H1 (cell line): ENCODE results near the gene KCNN4. TPM values are rescaled to one million over a fixed set of nuclear protein-coding genes. Genes with fewer than 3 reads are reported as not detected.

Experiments
- CTCF ChIA-PET: fragments of 300-600 bp; sonication (Branson Sonifier 250); formaldehyde crosslinking; loops from one replicate; lab custom pipeline; 2021; ENCODE audit not compliant: partially characterized antibody; lab: Charles Lee
- POLR2A ChIA-PET: fragments of 300-600 bp; sonication (Branson Sonifier 250); formaldehyde crosslinking; loops from one replicate; lab custom pipeline; 2021; ENCODE audit warnings: inconsistent platforms; ENCODE audit not compliant: partially characterized antibody; lab: Charles Lee
- DNase-seq, 2 experiments: peaks; one replicate each; pipeline versions ENCODE4 v3.0.0 to v3.0.0-alpha.2; 2010 to 2022; ENCODE audit warnings: low spot score in 2 of 2, low read depth in 1 of 2, mixed read lengths in 1 of 2
- FAIRE-seq: peaks from 2 replicates; lab custom pipeline; 2011; peaks lifted over from hg19 to GRCh38; lab: Jason Lieb, UNC
- H2AFZ ChIP-seq: 2 replicates; pipeline ENCODE4 v1.8.1; 2012; ENCODE audit warnings: low read length, inconsistent platforms
- H2AK5ac ChIP-seq: 2 replicates; pipeline ENCODE4 v1.6.1; 2013; ENCODE audit warnings: low read depth, low read length
- H2BK120ac ChIP-seq: replicated peaks from 2 replicates; pipeline ENCODE3; 2013; ENCODE audit warnings: low read depth, low read length, inconsistent platforms
- H2BK12ac ChIP-seq: 2 replicates; pipeline ENCODE4 v1.6.1; 2013; ENCODE audit warnings: low read depth, low read length
- H2BK15ac ChIP-seq: 2 replicates; pipeline ENCODE4 v1.6.1; 2013; ENCODE audit warnings: low read length
- H2BK20ac ChIP-seq: 2 replicates; pipeline ENCODE4 v1.6.1; 2013; ENCODE audit warnings: low read length
- H2BK5ac ChIP-seq: 2 replicates; pipeline ENCODE4 v1.6.1; 2013; ENCODE audit warnings: low read depth, low read length
- H3K14ac ChIP-seq: 2 replicates; pipeline ENCODE4 v1.6.1; 2013; ENCODE audit warnings: inconsistent platforms; ENCODE audit not compliant: insufficient read length
- H3K18ac ChIP-seq: 2 replicates; pipeline ENCODE4 v1.6.1; 2013; ENCODE audit warnings: low read length; ENCODE audit errors: extremely low read depth
- H3K23ac ChIP-seq: 2 replicates; pipeline ENCODE4 v1.6.1; 2013; ENCODE audit warnings: inconsistent platforms; ENCODE audit not compliant: insufficient read length
- H3K23me2 ChIP-seq: 2 replicates; pipeline ENCODE4 v1.6.1; 2013; ENCODE audit warnings: low read depth, low read length
- H3K27ac ChIP-seq: 2 replicates; pipeline ENCODE4 v1.6.1; 2011; ENCODE audit warnings: low read depth, low read length, inconsistent platforms
- H3K27me3 ChIP-seq, 4 experiments: replicated peaks in 1 of 4; 1 replicate in 1 of 4; 2 replicates in 3 of 4; pipeline versions ENCODE4 v1.6.1 to v1.8.1; 2011 to 2013; ENCODE audit warnings: low read length in 3 of 4, mild to moderate bottlenecking in 3 of 4, inconsistent platforms in 2 of 4, mixed read lengths in 2 of 4, moderate library complexity in 1 of 4; ENCODE audit not compliant: control insufficient read depth in 3 of 4, insufficient read depth in 3 of 4; ENCODE audit errors: extremely low read depth in 1 of 4
- H3K36me3 ChIP-seq, 4 experiments: 2 replicates each; pipeline versions ENCODE4 v1.6.1 to v1.8.1; 2011 to 2013; ENCODE audit warnings: mild to moderate bottlenecking in 4 of 4, low read length in 3 of 4, moderate library complexity in 2 of 4, control low read depth in 1 of 4, inconsistent platforms in 1 of 4; ENCODE audit not compliant: insufficient read depth in 4 of 4, control insufficient read depth in 2 of 4
- H3K4ac ChIP-seq: replicated peaks from 2 replicates; pipeline ENCODE3; 2013; ENCODE audit warnings: low read length, low read depth, mixed read lengths, inconsistent platforms; ENCODE audit not compliant: insufficient read length
- H3K4me1 ChIP-seq, 4 experiments: replicated peaks in 1 of 4; 1 replicate in 1 of 4; 2 replicates in 3 of 4; pipeline versions ENCODE4 v1.6.1 to v1.8.1; 2011 to 2013; ENCODE audit warnings: low read length in 3 of 4, inconsistent platforms in 2 of 4, mixed read lengths in 1 of 4; ENCODE audit not compliant: insufficient read depth in 4 of 4, control insufficient read depth in 3 of 4
- H3K4me2 ChIP-seq, 2 experiments: 2 replicates each; pipeline versions ENCODE4 v1.6.1 to v1.8.1; 2011 to 2013; ENCODE audit warnings: low read depth in 2 of 2, low read length in 2 of 2, control low read depth in 1 of 2, inconsistent platforms in 1 of 2, mild to moderate bottlenecking in 1 of 2; ENCODE audit not compliant: insufficient read depth in 1 of 2
- H3K4me3 ChIP-seq, 4 experiments: fragments of 200-600, 300-600 bp in 1 of 4; sonication (generic), shearing (Covaris generic), sonication (Bioruptor Twin) in 1 of 4; 2 replicates each; pipeline versions ENCODE4 v1.5.1 to v1.8.1; 2011 to 2016; ENCODE audit warnings: low read length in 4 of 4, low read depth in 3 of 4, control low read depth in 2 of 4, inconsistent platforms in 2 of 4, mild to moderate bottlenecking in 2 of 4, mixed read lengths in 1 of 4, moderate library complexity in 1 of 4; ENCODE audit not compliant: insufficient read depth in 2 of 4; ENCODE audit errors: extremely low read depth in 1 of 4
- H3K56ac ChIP-seq: replicated peaks from 2 replicates; pipeline ENCODE3; 2013; ENCODE audit warnings: low read depth, mild to moderate bottlenecking, mixed read lengths, low read length, inconsistent platforms; ENCODE audit not compliant: insufficient read length
- H3K79me1 ChIP-seq: 2 replicates; pipeline ENCODE4 v1.6.1; 2013; ENCODE audit warnings: low read depth, low read length, control low read depth
- H3K79me2 ChIP-seq, 2 experiments: 2 replicates each; pipeline versions ENCODE4 v1.6.1 to v1.8.1; 2012 to 2013; ENCODE audit warnings: low read length in 2 of 2, mild to moderate bottlenecking in 2 of 2, inconsistent platforms in 1 of 2; ENCODE audit not compliant: insufficient read depth in 2 of 2, control insufficient read depth in 1 of 2
- H3K9ac ChIP-seq, 4 experiments: replicated peaks in 1 of 4; 1 replicate in 1 of 4; 2 replicates in 3 of 4; pipeline versions ENCODE4 v1.6.1 to v1.8.1; 2011 to 2013; ENCODE audit warnings: low read depth in 3 of 4, low read length in 3 of 4, control low read depth in 2 of 4, mild to moderate bottlenecking in 2 of 4, moderate library complexity in 2 of 4, inconsistent platforms in 1 of 4; ENCODE audit errors: extremely low read depth in 1 of 4
- H3K9me3 ChIP-seq, 2 experiments: 2 replicates each; pipeline versions ENCODE4 v1.6.1 to v1.8.1; 2012 to 2013; ENCODE audit warnings: mild to moderate bottlenecking in 2 of 2, moderate library complexity in 2 of 2, control low read depth in 1 of 2, inconsistent platforms in 1 of 2, low read depth in 1 of 2, low read length in 1 of 2, mixed read lengths in 1 of 2; ENCODE audit not compliant: insufficient read depth in 2 of 2
- H4K20me1 ChIP-seq, 2 experiments: replicated peaks in 1 of 2; 2 replicates each; pipeline versions ENCODE3 to v1.8.1; 2011 to 2013; ENCODE audit warnings: inconsistent platforms in 2 of 2, low read length in 2 of 2, mild to moderate bottlenecking in 1 of 2; ENCODE audit not compliant: insufficient read depth in 2 of 2, control insufficient read depth in 1 of 2
- H4K5ac ChIP-seq: 2 replicates; pipeline ENCODE4 v1.6.1; 2013; ENCODE audit warnings: low read length, low read depth, mixed read lengths, inconsistent platforms; ENCODE audit not compliant: insufficient read length
- H4K8ac ChIP-seq: 2 replicates; pipeline ENCODE4 v1.8.0; 2013; ENCODE audit warnings: mild to moderate bottlenecking, moderate library complexity, low read length, inconsistent platforms; ENCODE audit not compliant: insufficient read depth; ENCODE audit errors: extremely low read depth
- H4K91ac ChIP-seq: replicated peaks from 2 replicates; pipeline ENCODE3; 2013; ENCODE audit warnings: low read length, mixed read lengths, inconsistent platforms; ENCODE audit not compliant: insufficient read length
- BACH1 ChIP-seq: IDR thresholded peaks from 2 replicates; pipeline ENCODE4 v1.6.1; 2012; ENCODE audit warnings: low read length, improper control_type of control experiment
- EZH2 ChIP-seq: fragments of 200-600 bp; sonication (generic); IDR thresholded peaks from 2 replicates; pipeline ENCODE4 v1.7.1; 2012; ENCODE audit warnings: low read depth, mild to moderate bottlenecking, moderate library complexity, low read length, inconsistent platforms; ENCODE audit not compliant: severe bottlenecking
- JUND ChIP-seq: IDR thresholded peaks from 2 replicates; pipeline ENCODE4 v1.6.1; 2011; ENCODE audit warnings: mild to moderate bottlenecking, improper control_type of control experiment, low read length
- MAFK ChIP-seq: IDR thresholded peaks from 2 replicates; pipeline ENCODE4 v1.6.1; 2012; ENCODE audit warnings: low read depth, mild to moderate bottlenecking, improper control_type of control experiment, low read length
- SAP30 ChIP-seq: fragments of 300-600 bp; sonication (generic); IDR thresholded peaks from 2 replicates; pipeline ENCODE4 v1.7.1; 2012; ENCODE audit warnings: low read length, moderate library complexity, mild to moderate bottlenecking, inconsistent platforms; ENCODE audit not compliant: insufficient read depth, insufficient replicate concordance
- TEAD4 ChIP-seq: IDR thresholded peaks from 2 replicates; pipeline ENCODE4 v1.6.1; 2012; ENCODE audit warnings: low read depth, low read length, inconsistent platforms, mixed read lengths
- WGBS, 2 experiments: shearing (Covaris generic) in 1 of 2; methylation state at CpG; one replicate each; pipeline versions ENCODE4 v1.1.6 to v1.1.7; 2013 to 2015; ENCODE audit warnings: low lambda C conversion rate in 2 of 2, mixed read lengths in 2 of 2, inconsistent platforms in 1 of 2, low coverage in 1 of 2, missing lambda C conversion rate in 1 of 2; ENCODE audit not compliant: insufficient replicate concordance in 2 of 2, insufficient coverage in 1 of 2, insufficient read length in 1 of 2; ENCODE audit errors: extremely low coverage in 1 of 2, missing lambda C conversion rate in 1 of 2; 5-methylcytosine and 5-hydroxymethylcytosine counted together
- polyA plus RNA-seq, 7 experiments: library from polyadenylated mRNA; depleted of rRNA in 3 of 7; stranded (reverse) in 5 of 7; unstranded in 2 of 7; fragments of >200 nt in 5 of 7; fragments of 200-250 nt in 2 of 7; gene quantifications; 1 replicate in 5 of 7; 2 replicates in 1 of 7; 4 replicates in 1 of 7; pipeline versions ENCODE4 v1.2.1 to v1.2.3, GENCODE V29; 2011 to 2013; ENCODE audit warnings: missing spikeins in 2 of 7, mixed read lengths in 2 of 7
- total RNA-seq: library from RNA; stranded (reverse); fragmentation: NEBNext Ultra II Directional; extraction: Animal tissue kit (Norgen Biotek cat#: 25700); gene quantifications from 2 replicates; pipeline ENCODE4 v1.2.1, GENCODE V29; 2021
- TF ChIP-seq, protein P1 (sequence below), 3 experiments: IDR thresholded peaks; 1 replicate in 2 of 3; 2 replicates in 1 of 3; pipeline versions ENCODE4 v1.5.1 to v1.6.1; 2011; ENCODE audit warnings: low read length in 3 of 3, mild to moderate bottlenecking in 3 of 3, inconsistent platforms in 2 of 3, low read depth in 1 of 3, moderate library complexity in 1 of 3; ENCODE audit not compliant: insufficient read depth in 1 of 3; ENCODE audit errors: control extremely low read depth in 1 of 3

Gene KCNN4
- total and polyA plus RNA-seq, 2 of the 8 experiments (the other 6 are each of a cell fraction or from before 2014, with no cell fraction given), result 0.78 to 1.5 TPM

DNA sequence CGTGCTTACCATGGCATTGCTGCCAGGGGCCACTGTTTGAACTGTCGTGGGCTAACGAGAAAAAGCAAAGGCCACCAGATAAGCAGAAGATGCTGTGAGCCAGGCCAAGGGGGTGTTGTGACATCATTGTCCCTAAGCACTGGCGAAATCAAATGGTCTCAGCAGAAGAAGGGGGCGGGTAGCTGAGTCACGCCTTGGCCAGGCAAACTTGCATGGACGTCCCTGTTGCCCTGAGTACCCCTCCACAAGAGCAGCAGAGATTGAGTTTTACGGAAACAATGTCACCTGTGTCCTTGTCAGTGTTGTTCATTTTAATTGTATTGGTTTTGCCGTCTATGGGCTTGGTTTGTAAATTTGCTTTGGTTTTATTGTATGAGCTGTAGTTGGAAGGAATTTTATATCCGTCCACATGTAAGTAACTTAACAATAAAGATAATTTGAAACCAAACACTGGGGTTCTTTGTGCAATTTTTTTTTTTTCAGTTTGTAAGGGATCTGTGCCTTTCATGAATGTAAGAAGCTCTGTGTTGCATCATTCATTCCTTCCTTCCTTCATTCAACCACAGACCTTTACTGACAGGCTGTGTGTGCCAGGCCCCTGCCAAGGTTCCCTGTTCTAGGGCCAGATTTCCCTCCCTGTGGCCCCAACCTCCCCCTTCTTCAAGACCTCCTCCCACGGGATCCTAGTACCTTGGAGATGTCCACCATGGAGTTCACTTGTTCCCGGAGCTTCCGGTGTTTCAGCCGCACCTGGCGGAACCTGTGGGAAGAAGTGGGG, 12.3 kb downstream of the KCNN4 start:
- no peaks in the 10 kb centered on the region for H3K36me3 ChIP-seq
- no peak overlapping the region for H2BK12ac ChIP-seq
- 87% methylated on average over 14 of the region's 15 CpGs; no CpG with 5 or more reads in 1 of the 2 experiments for WGBS, 2 experiments
- no peaks in the 10 kb centered on the region for H3K9me3 ChIP-seq
- H4K8ac ChIP-seq, result no peak overlapping the region
- H3K4me2 ChIP-seq, result no peak overlapping the region
- no peak overlapping the region for H3K27ac ChIP-seq
- H3K79me2 ChIP-seq, result no peaks in the 10 kb centered on the region
- no peak overlapping the region for H3K18ac ChIP-seq
- H3K79me1 ChIP-seq, result no peaks in the 10 kb centered on the region
- no peak overlapping the region for H2BK120ac ChIP-seq
- peaks cover 2 to 7% (median 4%) of the 10 kb centered on the region in 4 experiments; a peak in 4 of 7 replicates for H3K4me1 ChIP-seq
- H3K56ac ChIP-seq, result no peak overlapping the region
- no peak overlapping the region for H3K9ac ChIP-seq
- no peak overlapping the region for H2BK15ac ChIP-seq
- H3K23ac ChIP-seq, result no peak overlapping the region
- H3K23me2 ChIP-seq, result no peaks in the 10 kb centered on the region
- H2BK5ac ChIP-seq, result no peak overlapping the region
- DNase-seq (no peak), FAIRE-seq (no peak)
- H3K14ac ChIP-seq, result no peak overlapping the region
- H4K91ac ChIP-seq, result no peak overlapping the region
- TF ChIP-seq SAP30, result no peak
- no peak for TF ChIP-seq BACH1
- no peak for TF ChIP-seq TEAD4
- no peak for TF ChIP-seq JUND
- TF ChIP-seq, protein P1, sequence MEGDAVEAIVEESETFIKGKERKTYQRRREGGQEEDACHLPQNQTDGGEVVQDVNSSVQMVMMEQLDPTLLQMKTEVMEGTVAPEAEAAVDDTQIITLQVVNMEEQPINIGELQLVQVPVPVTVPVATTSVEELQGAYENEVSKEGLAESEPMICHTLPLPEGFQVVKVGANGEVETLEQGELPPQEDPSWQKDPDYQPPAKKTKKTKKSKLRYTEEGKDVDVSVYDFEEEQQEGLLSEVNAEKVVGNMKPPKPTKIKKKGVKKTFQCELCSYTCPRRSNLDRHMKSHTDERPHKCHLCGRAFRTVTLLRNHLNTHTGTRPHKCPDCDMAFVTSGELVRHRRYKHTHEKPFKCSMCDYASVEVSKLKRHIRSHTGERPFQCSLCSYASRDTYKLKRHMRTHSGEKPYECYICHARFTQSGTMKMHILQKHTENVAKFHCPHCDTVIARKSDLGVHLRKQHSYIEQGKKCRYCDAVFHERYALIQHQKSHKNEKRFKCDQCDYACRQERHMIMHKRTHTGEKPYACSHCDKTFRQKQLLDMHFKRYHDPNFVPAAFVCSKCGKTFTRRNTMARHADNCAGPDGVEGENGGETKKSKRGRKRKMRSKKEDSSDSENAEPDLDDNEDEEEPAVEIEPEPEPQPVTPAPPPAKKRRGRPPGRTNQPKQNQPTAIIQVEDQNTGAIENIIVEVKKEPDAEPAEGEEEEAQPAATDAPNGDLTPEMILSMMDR (IDR thresholded peaks at IDR 0.05; ENCODE audit: control extremely low read depth in 1 of 3, insufficient read depth in 1 of 3, low read depth in 1 of 3, low read length in 3 of 3), result no peak
- no peak for TF ChIP-seq EZH2
- TF ChIP-seq MAFK, result no peak
- H4K20me1 ChIP-seq, result peaks cover 0 to 2% of the 10 kb centered on the region in 2 experiments
- no peak overlapping the region for H3K4ac ChIP-seq
- no peak overlapping the region for H2AFZ ChIP-seq
- ChIA-PET POLR2A (interaction anchor here (0.8 to 1.0 kb wide), 2 partner anchors 13 to 19 kb away, joined by 3 to 4 read pairs; no protein-coding TSS in a partner anchor), CTCF (interaction anchor here (0.6 to 37.0 kb wide), 8 partner anchors 11 to 114 kb away, joined by 3 to 703 read pairs (median 4); partner anchors contain the start of genes KCNN4 and SMG9)
- H2BK20ac ChIP-seq, result no peak overlapping the region
- peaks cover 10 to 24% (median 16%) of the 10 kb centered on the region in 4 experiments for H3K27me3 ChIP-seq
- H3K4me3 ChIP-seq, result no peak overlapping the region
- H4K5ac ChIP-seq, result no peak overlapping the region
- no peak overlapping the region for H2AK5ac ChIP-seq
